Epithelial cell of alveolus of lung (primary cell): ENCODE data around the gene OCA2. TPM values are rescaled to one million over a fixed set of nuclear protein-coding genes. Genes with fewer than 3 reads are reported as not detected.

Experiments
- total RNA-seq: library from RNA; depleted of rRNA; stranded (reverse); fragments of >200 nt; gene quantifications from 2 replicates; pipeline ENCODE4 v1.2.1, GENCODE V29; 2015

Gene OCA2
- 0.13 and 0.16 TPM in 2 replicates for total RNA-seq

DNA sequence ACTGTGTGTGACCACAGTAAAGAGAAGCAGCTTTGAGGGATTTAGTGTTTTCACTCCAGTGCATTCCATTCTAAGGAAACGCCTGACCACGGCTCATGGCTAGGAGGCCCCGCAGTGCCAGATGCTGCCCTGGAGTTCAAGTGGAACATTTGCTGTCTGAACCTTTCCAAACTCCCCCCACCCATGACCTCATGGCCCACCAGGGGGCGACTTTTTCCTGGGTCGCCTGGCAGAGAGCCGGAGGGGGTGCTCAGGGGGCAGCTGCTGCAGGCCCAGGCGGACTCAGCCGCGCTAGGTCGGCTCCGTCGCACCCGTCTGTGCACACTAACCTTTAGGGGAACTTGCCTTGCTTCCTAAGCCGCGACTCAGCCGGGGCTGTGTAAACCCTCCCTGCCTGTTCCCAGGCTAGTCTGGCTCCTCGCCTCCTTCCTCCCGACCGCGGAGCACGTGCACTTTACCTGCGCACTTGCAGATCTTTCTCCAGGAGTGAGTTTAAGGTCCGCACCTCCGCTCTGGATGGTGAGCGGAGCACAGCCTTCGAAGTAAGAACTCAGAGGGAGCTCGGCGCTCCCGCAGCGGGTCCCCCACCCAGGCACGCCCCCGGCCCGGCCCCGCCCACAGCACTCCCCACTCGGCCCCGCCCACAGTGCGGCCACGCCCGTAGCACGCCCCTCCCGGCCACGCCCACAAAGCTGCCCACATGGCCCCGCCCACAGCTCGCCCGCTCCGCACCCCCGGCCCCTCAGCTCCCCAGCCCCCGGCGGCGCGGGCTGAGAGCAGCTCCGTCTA lies at the start of gene OCA2:
TSS of gene OCA2 (minus strand) at position 550 of the 789 bp plus-strand sequence. CDS start 17,441 bp downstream, outside the sequence.

Other genes starting within 250 kb of the OCA2 start
- 22.1 and 28.2 TPM in 2 replicates for gene HERC2, start 222.9 kb upstream of the OCA2 start, total RNA-seq